ENCODE results near the gene JCAD.
"Not testable (repeated sequence)": the region's sequence is repeated elsewhere in the genome, so short reads cannot be mapped to it uniquely, and the experiment has no call there.

The JCAD gene

GRCh38 chr10:29980084-29980483 is 79.3 kb downstream of the JCAD start:
- Histone ChIP-seq H3K27me3 (ENCODE audit: control insufficient read depth, insufficient read depth, low read length) (no peaks in the 10 kb centered on the region), H3K4me1 (ENCODE audit: control insufficient read depth, insufficient read depth, low read length) (no peaks in the 10 kb centered on the region), H3K36me3 (ENCODE audit: control insufficient read depth, insufficient read depth, low read length) (no peaks in the 10 kb centered on the region), H3K9ac (ENCODE audit: low read length) (no peak overlapping the region), H3K27ac (ENCODE audit: low read depth, low read length) (no peak overlapping the region), H3K4me3 (ENCODE audit: low read length) (no peak overlapping the region)

GRCh38 chr10:29979421-29979779 is 80.0 kb downstream of the JCAD start:
- H3K36me3 ChIP-seq (ENCODE audit: control insufficient read depth, insufficient read depth, low read length); H3K27ac ChIP-seq (ENCODE audit: low read depth, low read length); H3K27me3 ChIP-seq (ENCODE audit: control insufficient read depth, insufficient read depth, low read length): not testable (repeated sequence)

GRCh38 chr10:29977171-29977570 is 82.2 kb downstream of the JCAD start:
- H3K36me3 ChIP-seq (ENCODE audit: control insufficient read depth, insufficient read depth, low read length), result no peaks in the 10 kb centered on the region
- no peaks in the 10 kb centered on the region for H3K4me1 ChIP-seq (ENCODE audit: control insufficient read depth, insufficient read depth, low read length)
- H3K9ac ChIP-seq (ENCODE audit: low read length), result no peak overlapping the region
- H3K4me3 ChIP-seq (ENCODE audit: low read length), result no peak overlapping the region
- no peak overlapping the region for H3K27ac ChIP-seq (ENCODE audit: low read depth, low read length)
- H3K27me3 ChIP-seq (ENCODE audit: control insufficient read depth, insufficient read depth, low read length), result no peaks in the 10 kb centered on the region

More at GRCh38 chr10:29979421-29979779, 80.0 kb downstream of the JCAD start:
- H3K4me1 ChIP-seq (ENCODE audit: control insufficient read depth, insufficient read depth, low read length); H3K9ac ChIP-seq (ENCODE audit: low read length); H3K4me3 ChIP-seq (ENCODE audit: low read length): not testable (repeated sequence)

GRCh38 chr10:29976134-29976533 is 83.3 kb downstream of the JCAD start:
- Histone ChIP-seq H3K27ac (ENCODE audit: low read depth, low read length) (no peak overlapping the region), H3K4me3 (ENCODE audit: low read length) (no peak overlapping the region), H3K36me3 (ENCODE audit: control insufficient read depth, insufficient read depth, low read length) (no peaks in the 10 kb centered on the region), H3K4me1 (ENCODE audit: control insufficient read depth, insufficient read depth, low read length) (no peaks in the 10 kb centered on the region), H3K27me3 (ENCODE audit: control insufficient read depth, insufficient read depth, low read length) (no peaks in the 10 kb centered on the region), H3K9ac (ENCODE audit: low read length) (no peak overlapping the region)

GRCh38 chr10:29974773-29975172 is 84.6 kb downstream of the JCAD start:
- Histone ChIP-seq H3K27ac (ENCODE audit: low read depth, low read length) (no peak overlapping the region), H3K9ac (ENCODE audit: low read length) (no peak overlapping the region), H3K4me1 (ENCODE audit: control insufficient read depth, insufficient read depth, low read length) (no peaks in the 10 kb centered on the region), H3K4me3 (ENCODE audit: low read length) (no peak overlapping the region), H3K27me3 (ENCODE audit: control insufficient read depth, insufficient read depth, low read length) (no peaks in the 10 kb centered on the region), H3K36me3 (ENCODE audit: control insufficient read depth, insufficient read depth, low read length) (no peaks in the 10 kb centered on the region)

- no peak overlapping the region for H3K4me3 ChIP-seq (ENCODE audit: low read length)
- H3K36me3 ChIP-seq (ENCODE audit: control insufficient read depth, insufficient read depth, low read length), result no peaks in the 10 kb centered on the region
- no peak overlapping the region for H3K9ac ChIP-seq (ENCODE audit: low read length)
- H3K27ac ChIP-seq (ENCODE audit: low read depth, low read length), result no peak overlapping the region
- H3K27me3 ChIP-seq (ENCODE audit: control insufficient read depth, insufficient read depth, low read length), result no peaks in the 10 kb centered on the region
- H3K4me1 ChIP-seq (ENCODE audit: control insufficient read depth, insufficient read depth, low read length), result peaks cover 8% of the 10 kb centered on the region
These were observed 85.5 kb downstream of the JCAD start for GRCh38 chr10:29973921-29974320.

GRCh38 chr10:29970576-29970975 is 88.8 kb downstream of the JCAD start:
- H3K9ac ChIP-seq (ENCODE audit: low read length), result no peak overlapping the region
- H3K27me3 ChIP-seq (ENCODE audit: control insufficient read depth, insufficient read depth, low read length), result no peaks in the 10 kb centered on the region
- H3K4me3 ChIP-seq (ENCODE audit: low read length), result no peak overlapping the region
- no peaks in the 10 kb centered on the region for H3K36me3 ChIP-seq (ENCODE audit: control insufficient read depth, insufficient read depth, low read length)
- H3K27ac ChIP-seq (ENCODE audit: low read depth, low read length), result no peak overlapping the region
- peaks cover 11% of the 10 kb centered on the region for H3K4me1 ChIP-seq (ENCODE audit: control insufficient read depth, insufficient read depth, low read length)

GRCh38 chr10:29970012-29970396 is 89.4 kb downstream of the JCAD start:
- H3K4me3 ChIP-seq (ENCODE audit: low read length), result no peak overlapping the region
- H3K36me3 ChIP-seq (ENCODE audit: control insufficient read depth, insufficient read depth, low read length), result no peaks in the 10 kb centered on the region
- no peak overlapping the region for H3K9ac ChIP-seq (ENCODE audit: low read length)
- peaks cover 11% of the 10 kb centered on the region for H3K4me1 ChIP-seq (ENCODE audit: control insufficient read depth, insufficient read depth, low read length)
- H3K27ac ChIP-seq (ENCODE audit: low read depth, low read length), result no peak overlapping the region
- no peaks in the 10 kb centered on the region for H3K27me3 ChIP-seq (ENCODE audit: control insufficient read depth, insufficient read depth, low read length)

- Histone ChIP-seq H3K4me3 (ENCODE audit: low read length) (no peak overlapping the region), H3K27ac (ENCODE audit: low read depth, low read length) (peak overlapping the region; percentile 67), H3K4me1 (ENCODE audit: control insufficient read depth, insufficient read depth, low read length) (peaks cover 11% of the 10 kb centered on the region), H3K27me3 (ENCODE audit: control insufficient read depth, insufficient read depth, low read length) (no peaks in the 10 kb centered on the region), H3K9ac (ENCODE audit: low read length) (no peak overlapping the region), H3K36me3 (ENCODE audit: control insufficient read depth, insufficient read depth, low read length) (no peaks in the 10 kb centered on the region)
These were observed 90.0 kb downstream of the JCAD start for GRCh38 chr10:29969255-29970011.

GRCh38 chr10:29968585-29968984 is 90.8 kb downstream of the JCAD start:
- no peaks in the 10 kb centered on the region for H3K27me3 ChIP-seq (ENCODE audit: control insufficient read depth, insufficient read depth, low read length)
- H3K9ac ChIP-seq (ENCODE audit: low read length), result no peak overlapping the region
- no peak overlapping the region for H3K4me3 ChIP-seq (ENCODE audit: low read length)
- H3K36me3 ChIP-seq (ENCODE audit: control insufficient read depth, insufficient read depth, low read length), result no peaks in the 10 kb centered on the region
- peak overlapping the region; percentile 67 for H3K27ac ChIP-seq (ENCODE audit: low read depth, low read length)
- peaks cover 11% of the 10 kb centered on the region for H3K4me1 ChIP-seq (ENCODE audit: control insufficient read depth, insufficient read depth, low read length)

GRCh38 chr10:29966269-29966668 is 93.1 kb downstream of the JCAD start:
- Histone ChIP-seq H3K9ac (ENCODE audit: low read length) (no peak overlapping the region), H3K27ac (ENCODE audit: low read depth, low read length) (no peak overlapping the region), H3K27me3 (ENCODE audit: control insufficient read depth, insufficient read depth, low read length) (no peaks in the 10 kb centered on the region)

More at GRCh38 chr10:29966269-29966668, 93.1 kb downstream of the JCAD start:
- peaks cover 11% of the 10 kb centered on the region for H3K4me1 ChIP-seq (ENCODE audit: control insufficient read depth, insufficient read depth, low read length)
- no peaks in the 10 kb centered on the region for H3K36me3 ChIP-seq (ENCODE audit: control insufficient read depth, insufficient read depth, low read length)
- H3K4me3 ChIP-seq (ENCODE audit: low read length), result no peak overlapping the region
